Measurements from ENCODE around the gene MPO. TPM values are rescaled to one million over a fixed set of nuclear protein-coding genes. Genes with fewer than 3 reads are reported as not detected.
A peak's percentile ranks its signal among the peaks of the same experiment; 100 is the strongest.

Gene MPO
- total and polyA plus RNA-seq, 2 of the 4 experiments (the other 2 are of a cell fraction) = not detected

DNA sequence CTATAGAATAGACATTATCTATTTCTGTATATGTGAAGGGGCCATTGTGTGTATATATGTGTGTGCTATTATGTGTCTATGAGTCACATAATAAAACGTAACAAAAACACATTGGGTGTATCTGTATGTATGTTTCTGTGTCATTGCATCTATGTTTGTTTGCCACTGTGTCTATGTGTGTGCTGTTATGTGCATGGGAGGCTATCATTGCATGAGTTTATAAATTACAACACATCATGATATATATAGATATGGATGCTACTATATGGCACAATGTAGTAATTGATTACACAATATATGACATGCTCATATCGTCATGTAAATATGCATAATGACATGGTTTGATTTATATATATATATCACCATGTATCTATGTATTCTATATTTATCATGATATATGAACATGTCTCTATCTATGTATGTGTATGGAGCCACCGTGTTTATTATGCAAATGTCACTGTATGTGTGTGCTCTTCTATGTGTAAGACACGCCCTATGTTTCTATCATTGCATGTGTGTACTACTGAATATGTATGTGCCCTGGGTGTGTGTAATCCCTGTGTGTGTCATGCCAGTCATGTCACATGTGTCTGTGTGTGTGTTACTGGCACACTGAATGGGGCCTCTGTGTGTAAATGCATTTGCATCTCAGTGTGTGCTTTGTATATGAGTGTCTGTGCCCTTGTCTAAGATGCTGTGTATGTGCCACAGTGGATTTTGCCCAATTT lies 49.2 kb upstream of the MPO start:
- H3K9me3 ChIP-seq (ENCODE audit: control insufficient read depth, insufficient read depth, low read length) = no peaks in the 10 kb centered on the region

More for the DNA sequence above, 49.2 kb upstream of the MPO start:
- Histone ChIP-seq H2BK5ac (ENCODE audit: low read depth, low read length, poor library complexity, severe bottlenecking) (no peak overlapping the region), H3K18ac (ENCODE audit: low read depth, low read length) (no peak overlapping the region), H2BK15ac (ENCODE audit: low read depth, low read length) (no peak overlapping the region), H4K8ac (ENCODE audit: low read depth in 2 of 2, low read length in 2 of 2) (no peak overlapping the region), H3K36me3 (ENCODE audit: control insufficient read depth, insufficient read depth, low read length) (no peaks in the 10 kb centered on the region), H3K27me3 (ENCODE audit: control insufficient read depth, insufficient read depth, low read length) (peaks cover 4% of the 10 kb centered on the region; the same call in 1 of the 2 replicates), H3K4me3 (ENCODE audit: insufficient read depth, low read depth, low read length) (no peak overlapping the region), H3K27ac (ENCODE audit: insufficient read depth, low read length) (no peak overlapping the region), H3K79me1 (ENCODE audit: low read depth in 1 of 2, low read length in 2 of 2) (no peaks in the 10 kb centered on the region), H4K5ac (ENCODE audit: low read depth, low read length) (no peak overlapping the region), H2AFZ (replicated peaks; ENCODE audit: low read length, poor library complexity) (no peak overlapping the region), H2AK9ac (replicated peaks; ENCODE audit: low read depth, low read length, poor library complexity) (no peak overlapping the region), H3K23ac (ENCODE audit: low read depth, low read length) (no peak overlapping the region), H3K56ac (ENCODE audit: extremely low read depth, insufficient read depth, low read length) (no peak overlapping the region), H3K4me2 (ENCODE audit: low read depth, low read length) (no peak overlapping the region), H3K9ac (ENCODE audit: low read depth, low read length) (no peak overlapping the region), H4K20me1 (ENCODE audit: insufficient read depth, low read length) (no peaks in the 10 kb centered on the region), H3K9me1 (ENCODE audit: insufficient read depth, low read length) (peaks cover 7% of the 10 kb centered on the region; the same call in 1 of the 2 replicates), H3K4me1 (ENCODE audit: control insufficient read depth, insufficient read depth, low read length) (peaks cover 6% of the 10 kb centered on the region), H2BK20ac (ENCODE audit: low read depth, low read length) (no peak overlapping the region), H3K14ac (replicated peaks; ENCODE audit: low read depth, low read length) (no peak overlapping the region), H4K91ac (ENCODE audit: insufficient read depth, low read depth, low read length) (no peak overlapping the region), H2AK5ac (ENCODE audit: low read depth, low read length) (no peak overlapping the region), H2BK120ac (ENCODE audit: low read depth, low read length) (no peak overlapping the region), H3K4ac (ENCODE audit: low read depth, low read length) (no peak overlapping the region)
- WGBS, 2 experiments (ENCODE audit: extremely low coverage in 2 of 2, insufficient read length in 1 of 2) = 100% methylated on average over 1 of the region's 4 CpGs; no CpG with 5 or more reads in 1 of the 2 experiments
- CTCF ChIA-PET = no interaction called here
- ATAC-seq (ENCODE audit: low read depth) (no peak), DNase-seq (no peak)
- TF ChIP-seq CEBPB (IDR thresholded peaks at IDR 0.05; ENCODE audit: low read depth, low read length) (peak; percentile 59; the same call in 1 of the 2 replicates), POLR2A (IDR thresholded peaks at IDR 0.05; ENCODE audit: low read depth, low read length) (no peak)
- intact Hi-C loops (cut with micrococcal nuclease) = no loop called here
- dilution Hi-C loops (cut with HindIII; ENCODE audit: low sequenced_read_pairs, unreplicated experiment) = no loop called here
- POLR2A ChIA-PET (ENCODE audit: unreplicated experiment) = no interaction called here
- no TSS peak for BruUV-seq (replicated peaks)
- in situ Hi-C loops (cut with MboI; ENCODE audit: low sequenced_read_pairs) = loop anchor here (25.0 kb wide), 1 partner anchor 468 kb away; the partner anchor contains the start of gene MRPS23
